RCC 7860 (cell line): ENCODE data around the gene NDUFS6.
"Not testable (repeated sequence)": the region's sequence is repeated elsewhere in the genome, so short reads cannot be mapped to it uniquely, and the experiment has no call there.

ENCODE experiments used
- DNase-seq: peaks from one replicate; pipeline ENCODE4 v3.0.0-alpha.2; 2015; ENCODE audit warnings: low spot score
- FAIRE-seq: peaks from 2 replicates; lab custom pipeline; 2012; peaks lifted over from hg19 to GRCh38; lab: Jason Lieb, UNC

Gene NDUFS6

GRCh38 chr5:1814183-1815020, 13.2 kb downstream of the NDUFS6 start:
- FAIRE-seq: no peak
- DNase-seq: no peak

- DNase-seq (no peak), FAIRE-seq (no peak)
Measured at GRCh38 chr5:1815071-1815786, 14.0 kb downstream of the NDUFS6 start.

- FAIRE-seq: no peak
- no peak for DNase-seq
Measured at GRCh38 chr5:1815881-1816292, 14.7 kb downstream of the NDUFS6 start.

- not testable (repeated sequence) for FAIRE-seq, DNase-seq
Measured at GRCh38 chr5:1816495-1817089, 15.4 kb downstream of the NDUFS6 start.

- FAIRE-seq: no peak
Measured at GRCh38 chr5:1817261-1818043, 16.2 kb downstream of the NDUFS6 start.

GRCh38 chr5:1818784-1819183, 17.6 kb downstream of the NDUFS6 start:
- FAIRE-seq: no peak
- no peak for DNase-seq

More at GRCh38 chr5:1817261-1818043, 16.2 kb downstream of the NDUFS6 start:
- DNase-seq: no peak

- DNase-seq (no peak), FAIRE-seq (no peak)
Measured at GRCh38 chr5:1819458-1819857, 18.3 kb downstream of the NDUFS6 start.

GRCh38 chr5:1820381-1820780, 19.2 kb downstream of the NDUFS6 start:
- DNase-seq (no peak), FAIRE-seq (no peak)

- no peak for DNase-seq
- FAIRE-seq: no peak
Measured at GRCh38 chr5:1820926-1821325, 19.7 kb downstream of the NDUFS6 start.

GRCh38 chr5:1821862-1822261, 20.7 kb downstream of the NDUFS6 start:
- DNase-seq (no peak), FAIRE-seq (no peak)

GRCh38 chr5:1823381-1824034, 22.3 kb downstream of the NDUFS6 start:
- FAIRE-seq: no peak
- DNase-seq: no peak

GRCh38 chr5:1824109-1824821, 23.1 kb downstream of the NDUFS6 start:
- no peak for DNase-seq
- no peak for FAIRE-seq

GRCh38 chr5:1824903-1825841, 24.0 kb downstream of the NDUFS6 start:
- no peak for FAIRE-seq

GRCh38 chr5:1826235-1826980, 25.2 kb downstream of the NDUFS6 start:
- DNase-seq (no peak), FAIRE-seq (no peak)

More at GRCh38 chr5:1824903-1825841, 24.0 kb downstream of the NDUFS6 start:
- DNase-seq: no peak

GRCh38 chr5:1827025-1827885, 26.0 kb downstream of the NDUFS6 start:
- DNase-seq: no peak
- FAIRE-seq: no peak

GRCh38 chr5:1827886-1828397, 26.7 kb downstream of the NDUFS6 start:
- DNase-seq (no peak), FAIRE-seq (no peak)
